IPS-18a (cell line): ENCODE results near the gene AFAP1L1.

ENCODE experiments used
- H3K27ac ChIP-seq: one replicate; pipeline ENCODE4 v1.5.1; 2013; ENCODE audit warnings: low read length
- H3K27me3 ChIP-seq: one replicate; pipeline ENCODE4 v1.6.1; 2013; ENCODE audit warnings: mild to moderate bottlenecking, low read length; ENCODE audit not compliant: control insufficient read depth, insufficient read depth
- H3K36me3 ChIP-seq: one replicate; pipeline ENCODE4 v1.6.1; 2013; ENCODE audit warnings: low read depth, low read length; ENCODE audit not compliant: control insufficient read depth
- H3K4me1 ChIP-seq: one replicate; pipeline ENCODE4 v1.6.1; 2013; ENCODE audit warnings: low read depth, low read length; ENCODE audit not compliant: control insufficient read depth
- H3K4me3 ChIP-seq: one replicate; pipeline ENCODE4 v1.5.1; 2013; ENCODE audit warnings: low read length
- H3K9ac ChIP-seq: one replicate; pipeline ENCODE4 v1.6.1; 2013; ENCODE audit warnings: mild to moderate bottlenecking, low read length, moderate library complexity
- H3K9me3 ChIP-seq: one replicate; pipeline ENCODE4 v1.6.1; 2013; ENCODE audit warnings: low read depth, low read length; ENCODE audit not compliant: control insufficient read depth

Gene AFAP1L1

GRCh38 chr5:149370878-149371277, 99.2 kb downstream of the AFAP1L1 start:
- Histone ChIP-seq H3K9me3 (no peaks in the 10 kb centered on the region), H3K36me3 (no peaks in the 10 kb centered on the region), H3K27ac (no peak overlapping the region), H3K4me1 (peaks cover 3% of the 10 kb centered on the region), H3K4me3 (no peak overlapping the region), H3K9ac (no peak overlapping the region), H3K27me3 (no peaks in the 10 kb centered on the region)

- Histone ChIP-seq H3K9me3 (no peaks in the 10 kb centered on the region), H3K4me3 (no peak overlapping the region), H3K27ac (no peak overlapping the region), H3K9ac (no peak overlapping the region), H3K27me3 (no peaks in the 10 kb centered on the region), H3K4me1 (peaks cover 3% of the 10 kb centered on the region), H3K36me3 (no peaks in the 10 kb centered on the region)
These were observed 99.8 kb downstream of the AFAP1L1 start for GRCh38 chr5:149371296-149371962.

DNA sequence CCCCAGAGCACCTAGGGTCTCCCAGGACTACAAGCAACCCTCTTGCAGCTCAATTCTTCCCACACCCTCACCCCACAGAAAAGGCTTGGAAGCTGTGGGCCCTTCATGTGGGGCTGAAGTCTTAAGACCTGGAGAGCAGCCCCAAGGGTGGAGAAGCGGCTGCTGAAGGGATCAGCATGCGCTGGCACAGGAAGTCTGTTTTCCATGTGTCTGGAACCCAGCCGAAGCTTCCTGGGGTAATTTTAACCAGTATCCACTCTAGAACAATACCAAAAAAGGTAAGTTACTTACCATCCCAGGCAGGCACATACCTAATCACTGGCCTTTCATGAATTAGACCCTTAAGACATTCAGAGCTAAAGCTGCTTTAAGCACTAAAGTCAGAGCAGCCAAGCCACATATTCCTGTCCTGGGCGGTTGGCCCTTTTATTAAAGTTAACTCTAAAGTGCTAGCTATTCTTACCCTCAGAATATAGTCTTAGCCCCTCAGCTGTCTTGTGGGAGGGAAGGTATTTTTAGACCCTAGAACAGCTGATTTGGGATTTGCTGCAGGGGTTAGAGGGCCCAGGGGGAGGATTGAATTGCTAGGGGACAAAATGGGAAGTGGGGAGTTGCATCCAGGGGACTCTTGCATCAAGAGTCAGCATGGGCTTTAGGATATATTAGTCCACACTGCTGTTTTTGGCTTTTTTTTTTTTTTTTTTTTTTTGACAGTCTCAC, 100.6 kb downstream of the AFAP1L1 start:
- no peak overlapping the region for H3K9ac ChIP-seq
- peaks cover 3% of the 10 kb centered on the region for H3K4me1 ChIP-seq
- H3K36me3 ChIP-seq = no peaks in the 10 kb centered on the region
- no peak overlapping the region for H3K4me3 ChIP-seq
- no peaks in the 10 kb centered on the region for H3K9me3 ChIP-seq
- no peaks in the 10 kb centered on the region for H3K27me3 ChIP-seq
- no peak overlapping the region for H3K27ac ChIP-seq

DNA sequence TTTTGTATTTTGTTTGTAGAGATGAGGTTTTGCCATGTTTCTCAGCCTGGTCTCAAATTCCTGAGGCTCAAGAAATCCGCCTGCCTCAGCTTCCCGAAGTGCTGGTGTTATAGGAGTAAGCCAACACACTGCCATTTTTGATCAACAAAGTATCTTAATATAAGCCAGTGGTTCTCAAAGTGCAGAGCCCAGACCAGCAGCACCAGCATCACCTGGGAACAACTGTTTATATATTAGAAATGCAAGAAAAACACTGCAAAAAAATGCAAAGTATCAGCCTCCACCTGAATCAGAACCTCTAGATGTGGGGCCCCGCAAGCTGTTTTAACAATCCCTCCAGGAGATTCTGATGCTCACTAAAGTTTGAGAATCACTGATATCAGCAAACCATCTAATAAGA, 101.3 kb downstream of the AFAP1L1 start:
- H3K9me3 ChIP-seq = no peaks in the 10 kb centered on the region
- no peaks in the 10 kb centered on the region for H3K36me3 ChIP-seq
- no peak overlapping the region for H3K9ac ChIP-seq
- no peak overlapping the region for H3K27ac ChIP-seq
- no peak overlapping the region for H3K4me3 ChIP-seq
- no peaks in the 10 kb centered on the region for H3K4me1 ChIP-seq
- no peaks in the 10 kb centered on the region for H3K27me3 ChIP-seq

- Histone ChIP-seq H3K27me3 (no peaks in the 10 kb centered on the region), H3K27ac (no peak overlapping the region), H3K36me3 (no peaks in the 10 kb centered on the region), H3K9me3 (no peaks in the 10 kb centered on the region), H3K4me3 (no peak overlapping the region), H3K9ac (no peak overlapping the region), H3K4me1 (no peaks in the 10 kb centered on the region)
These were observed 102.6 kb downstream of the AFAP1L1 start for GRCh38 chr5:149374303-149374702.

- Histone ChIP-seq H3K9ac (no peak overlapping the region), H3K27ac (no peak overlapping the region), H3K9me3 (no peaks in the 10 kb centered on the region), H3K27me3 (no peaks in the 10 kb centered on the region), H3K36me3 (no peaks in the 10 kb centered on the region), H3K4me1 (no peaks in the 10 kb centered on the region), H3K4me3 (no peak overlapping the region)
These were observed 103.1 kb downstream of the AFAP1L1 start for GRCh38 chr5:149374801-149375200.

- H3K9ac ChIP-seq = no peak overlapping the region
- H3K9me3 ChIP-seq = no peaks in the 10 kb centered on the region
- no peaks in the 10 kb centered on the region for H3K36me3 ChIP-seq
These were observed 103.8 kb downstream of the AFAP1L1 start for GRCh38 chr5:149375434-149375833.

GRCh38 chr5:149376104-149376503, 104.4 kb downstream of the AFAP1L1 start:
- Histone ChIP-seq H3K36me3 (no peaks in the 10 kb centered on the region), H3K4me3 (no peak overlapping the region), H3K9me3 (no peaks in the 10 kb centered on the region), H3K27me3 (no peaks in the 10 kb centered on the region), H3K9ac (no peak overlapping the region), H3K4me1 (no peaks in the 10 kb centered on the region), H3K27ac (no peak overlapping the region)

More at GRCh38 chr5:149375434-149375833, 103.8 kb downstream of the AFAP1L1 start:
- Histone ChIP-seq H3K27me3 (no peaks in the 10 kb centered on the region), H3K27ac (no peak overlapping the region), H3K4me1 (no peaks in the 10 kb centered on the region), H3K4me3 (no peak overlapping the region)

DNA sequence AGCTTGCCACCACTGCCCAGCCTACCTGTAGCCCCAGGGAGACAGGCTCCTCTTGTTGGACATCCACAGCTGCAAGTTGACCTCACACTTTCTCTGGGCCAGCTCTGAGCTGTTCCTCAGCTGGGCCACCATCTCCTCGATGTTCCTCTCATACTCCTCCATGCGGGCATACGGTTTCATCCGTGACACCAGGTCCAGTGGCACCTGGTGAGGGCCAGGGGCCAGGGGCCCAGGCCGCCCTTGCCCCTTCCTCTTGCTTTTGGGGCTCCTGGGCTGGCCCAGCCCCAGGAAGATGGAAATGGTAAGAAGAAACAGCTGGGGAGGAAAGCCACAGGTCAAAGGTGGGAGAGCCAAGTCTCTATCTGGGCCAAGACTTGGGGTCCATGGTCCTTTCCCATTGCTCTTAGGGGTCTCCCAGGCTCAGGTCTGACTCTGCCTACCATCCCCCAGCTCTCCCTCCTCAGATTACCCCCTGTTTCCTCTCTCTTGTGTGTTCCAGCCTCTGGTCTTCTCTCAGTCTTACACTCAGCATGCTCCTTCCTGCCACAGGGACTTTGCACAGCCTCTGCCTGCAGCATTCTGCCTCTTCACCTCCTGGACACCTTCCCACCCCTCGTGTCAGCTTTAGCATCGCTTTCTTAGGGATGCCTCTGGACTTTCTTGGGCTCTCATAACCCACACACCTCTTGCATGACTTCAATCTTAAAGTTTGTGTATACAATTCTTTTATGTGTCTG, 105.2 kb downstream of the AFAP1L1 start:
- Histone ChIP-seq H3K9me3 (no peaks in the 10 kb centered on the region), H3K4me1 (no peaks in the 10 kb centered on the region), H3K27ac (no peak overlapping the region), H3K27me3 (no peaks in the 10 kb centered on the region), H3K9ac (no peak overlapping the region), H3K36me3 (no peaks in the 10 kb centered on the region), H3K4me3 (no peak overlapping the region)

DNA sequence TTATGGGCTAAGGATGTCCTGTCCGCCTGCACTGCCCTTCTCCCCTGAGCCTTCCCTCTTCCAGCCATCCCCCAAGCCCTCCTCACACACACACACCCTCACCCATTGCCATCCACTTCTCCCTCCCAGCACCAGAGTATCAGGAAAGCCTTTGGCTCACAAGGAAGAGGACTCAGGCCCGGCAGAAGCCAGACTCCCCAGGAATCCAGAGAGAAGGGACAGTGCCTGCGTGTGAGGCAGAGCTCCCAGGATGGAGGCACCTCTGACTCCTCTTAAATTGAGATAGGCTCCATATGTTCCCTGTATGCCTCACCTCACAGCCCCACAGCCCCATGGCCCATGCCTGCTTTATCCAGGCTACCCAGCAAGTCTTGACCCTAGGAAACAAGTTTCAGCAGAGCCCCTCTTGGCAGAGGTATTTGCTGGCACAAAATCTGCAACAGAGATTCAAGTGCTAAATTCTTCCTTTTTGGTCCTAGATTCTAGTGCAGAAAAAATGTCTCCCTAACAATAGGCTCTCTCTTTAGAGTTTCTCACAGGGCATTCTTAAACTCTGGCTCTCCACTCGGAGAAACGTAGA, 106.7 kb downstream of the AFAP1L1 start:
- Histone ChIP-seq H3K4me1 (no peaks in the 10 kb centered on the region), H3K9me3 (no peaks in the 10 kb centered on the region), H3K36me3 (no peaks in the 10 kb centered on the region), H3K27me3 (no peaks in the 10 kb centered on the region), H3K4me3 (no peak overlapping the region), H3K27ac (no peak overlapping the region), H3K9ac (no peak overlapping the region)

DNA sequence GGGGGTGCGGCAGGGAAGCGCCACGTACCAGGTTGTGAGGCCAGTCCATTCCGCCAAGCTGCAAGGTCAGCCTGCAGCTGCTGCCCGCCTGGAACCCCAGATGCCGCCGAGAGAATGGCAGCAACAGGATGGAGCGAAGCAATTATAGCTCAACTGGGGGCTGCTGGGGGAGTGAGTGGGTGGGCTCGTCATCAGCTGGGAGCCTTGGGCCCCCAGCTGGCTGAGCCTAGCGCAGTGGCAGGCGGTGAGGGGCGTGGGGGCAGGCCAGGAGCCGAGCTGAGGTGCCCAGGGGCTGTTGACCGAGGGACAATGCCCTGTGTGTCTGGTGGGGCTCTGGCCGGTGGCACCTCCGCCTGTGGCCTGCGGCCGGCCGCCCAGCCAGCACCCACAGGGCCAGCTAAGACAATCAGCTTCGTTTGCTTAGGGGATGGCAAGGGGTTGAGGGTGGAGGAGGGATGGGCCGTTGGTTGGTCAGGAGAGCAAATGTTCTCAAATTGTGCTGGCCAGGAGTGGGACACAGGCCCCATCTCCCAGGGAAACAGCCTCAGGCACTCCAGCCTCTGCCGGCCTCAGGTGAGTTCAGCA, 107.6 kb downstream of the AFAP1L1 start, which contains the start of gene IL17B:
Gene IL17B, minus strand, starts transcription at position 116 of the 585 bp plus-strand sequence. Its CDS starts 67 bp downstream, at position 49.
- Histone ChIP-seq H3K4me1 (no peaks in the 10 kb centered on the region), H3K9ac (no peak within 1 kb of the TSS), H3K4me3 (no peak within 1 kb of the TSS), H3K36me3 (no peaks in the 10 kb centered on the region), H3K27ac (no peak within 1 kb of the TSS), H3K27me3 (no peaks in the 10 kb centered on the region), H3K9me3 (no peaks in the 10 kb centered on the region)
